ENCODE results near the gene NHERF2.

The NHERF2 gene
- 2.4 to 4.0 reads per million in 2 donors for total RNA-seq

- no peak for DNase-seq
Measured at GRCh38 chr16:2026461-2027023, at the start of gene NHERF2. TSS of gene NHERF2 (plus strand) at chr16:2026902. CDS start at chr16:2027006, 104 bp downstream.

- DNase-seq = no peak
Measured at GRCh38 chr16:1976951-1977874, 49.5 kb upstream of the NHERF2 start.

GRCh38 chr16:1977875-1978268, 48.8 kb upstream of the NHERF2 start:
- no peak for DNase-seq

GRCh38 chr16:1978476-1979120, 48.1 kb upstream of the NHERF2 start:
- DNase-seq = no peak

GRCh38 chr16:1979271-1980029, 47.3 kb upstream of the NHERF2 start:
- no peak for DNase-seq

- DNase-seq = no peak
Measured at GRCh38 chr16:1980030-1980769, 46.5 kb upstream of the NHERF2 start.

- DNase-seq = no peak
Measured at GRCh38 chr16:1980770-1981087, 46.0 kb upstream of the NHERF2 start.

GRCh38 chr16:1981398-1981836, 45.3 kb upstream of the NHERF2 start, which contains the start of gene NOXO1:
TSS of gene NOXO1 (minus strand) at chr16:1981469. CDS start at chr16:1981179, 290 bp downstream.
- no peak for DNase-seq

GRCh38 chr16:1982013-1982433, 44.7 kb upstream of the NHERF2 start:
- no peak for DNase-seq

GRCh38 chr16:1982991-1983543, 43.6 kb upstream of the NHERF2 start:
- no peak for DNase-seq

GRCh38 chr16:1983544-1984346, 43.0 kb upstream of the NHERF2 start, which contains the start of gene GFER:
TSS of gene GFER (plus strand) at chr16:1984193. CDS start at chr16:1984219, 26 bp downstream.
- DNase-seq = peak; percentile 59

GRCh38 chr16:1984347-1985225, 42.1 kb upstream of the NHERF2 start:
- no peak for DNase-seq

- DNase-seq = no peak
Measured at GRCh38 chr16:1985466-1986150, 41.1 kb upstream of the NHERF2 start.

GRCh38 chr16:1987198-1987597, 39.5 kb upstream of the NHERF2 start:
- no peak for DNase-seq

GRCh38 chr16:1989209-1990100, 37.2 kb upstream of the NHERF2 start, which contains the start of gene SYNGR3:
TSS of gene SYNGR3 (plus strand) at chr16:1989970. CDS start at chr16:1990103, 133 bp downstream.
- DNase-seq = no peak

- DNase-seq = no peak
Measured at GRCh38 chr16:1990101-1990350, 36.7 kb upstream of the NHERF2 start.

GRCh38 chr16:1990351-1991134, 36.2 kb upstream of the NHERF2 start:
- DNase-seq = no peak
